ENCODE results near the gene MED25.

DNA sequence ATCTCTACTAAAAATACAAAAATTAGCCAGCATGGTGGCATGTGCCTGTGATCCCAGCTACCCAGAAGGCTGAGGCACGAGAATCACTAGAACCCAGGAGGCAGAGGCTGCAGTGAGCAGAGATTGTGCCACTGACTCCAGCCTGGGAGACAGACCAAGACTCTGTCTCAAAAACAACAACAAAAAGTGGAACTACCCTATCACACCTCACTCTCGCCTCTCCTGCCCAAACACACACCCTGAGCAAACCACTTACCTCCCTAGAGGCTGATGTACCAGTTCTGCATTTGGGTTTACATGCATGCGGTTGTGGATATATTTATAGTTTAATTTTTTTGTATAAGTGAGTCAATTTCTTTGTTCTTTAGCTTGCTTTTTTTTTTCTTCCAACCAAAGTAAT is 25.2 kb downstream of the MED25 start:
- TF ChIP-seq, protein P1, sequence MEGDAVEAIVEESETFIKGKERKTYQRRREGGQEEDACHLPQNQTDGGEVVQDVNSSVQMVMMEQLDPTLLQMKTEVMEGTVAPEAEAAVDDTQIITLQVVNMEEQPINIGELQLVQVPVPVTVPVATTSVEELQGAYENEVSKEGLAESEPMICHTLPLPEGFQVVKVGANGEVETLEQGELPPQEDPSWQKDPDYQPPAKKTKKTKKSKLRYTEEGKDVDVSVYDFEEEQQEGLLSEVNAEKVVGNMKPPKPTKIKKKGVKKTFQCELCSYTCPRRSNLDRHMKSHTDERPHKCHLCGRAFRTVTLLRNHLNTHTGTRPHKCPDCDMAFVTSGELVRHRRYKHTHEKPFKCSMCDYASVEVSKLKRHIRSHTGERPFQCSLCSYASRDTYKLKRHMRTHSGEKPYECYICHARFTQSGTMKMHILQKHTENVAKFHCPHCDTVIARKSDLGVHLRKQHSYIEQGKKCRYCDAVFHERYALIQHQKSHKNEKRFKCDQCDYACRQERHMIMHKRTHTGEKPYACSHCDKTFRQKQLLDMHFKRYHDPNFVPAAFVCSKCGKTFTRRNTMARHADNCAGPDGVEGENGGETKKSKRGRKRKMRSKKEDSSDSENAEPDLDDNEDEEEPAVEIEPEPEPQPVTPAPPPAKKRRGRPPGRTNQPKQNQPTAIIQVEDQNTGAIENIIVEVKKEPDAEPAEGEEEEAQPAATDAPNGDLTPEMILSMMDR (IDR thresholded peaks at IDR 0.05), result no peak
- no peak for TF ChIP-seq POLR2A (IDR thresholded peaks at IDR 0.05)
